GM19043 (cell line): ENCODE results near the gene MRPL4.

Experiments used
- ATAC-seq: cut with Tn5 transposase; IDR thresholded peaks from one replicate; pipeline ENCODE4 v1.9.1; 2021; ENCODE audit warnings: low read depth; ENCODE audit not compliant: unreplicated experiment

The MRPL4 gene

DNA sequence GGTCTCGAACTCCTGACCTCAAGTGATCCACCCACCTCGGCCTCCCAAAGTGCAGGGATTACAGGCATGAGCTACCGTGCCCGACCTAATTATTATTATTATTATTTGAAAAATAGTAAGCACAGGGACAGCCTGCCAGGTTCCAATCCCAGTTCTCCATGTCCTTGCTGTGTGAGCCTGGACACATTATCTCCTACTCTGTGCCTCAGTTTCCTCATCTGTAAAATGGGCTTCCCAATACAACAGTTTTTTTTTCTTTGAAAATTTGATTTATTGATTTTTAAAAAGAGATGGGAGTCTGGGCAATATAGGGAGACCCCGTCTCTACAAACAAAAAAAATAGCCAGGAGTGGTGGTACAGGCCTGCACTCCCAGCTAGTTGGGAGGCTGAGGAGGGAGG, 54.3 kb downstream of the MRPL4 start:
- no peak for ATAC-seq

- no peak for ATAC-seq
Measured at GRCh38 chr19:10309423-10309822, 57.4 kb downstream of the MRPL4 start, which contains the start of gene ZGLP1. Gene ZGLP1 (minus strand): TSS chr19:10309815.
